Mucosa of descending colon (tissue), 3 donors: ENCODE data around the gene MAP2K6. TPM values are rescaled to one million over a fixed set of nuclear protein-coding genes. Genes with fewer than 3 reads are reported as not detected.

Experiments used
- ATAC-seq: fragments of 200-7000 bp; cut with Tn5 transposase; one replicate; pipeline ENCODE4 v1.9.1; 2020; ENCODE audit warnings: mild to moderate bottlenecking, moderate library complexity
- DNase-seq, 3 donors: peaks; one replicate each; pipeline ENCODE4 v3.0.0-alpha.2; 2020
- H3K36me3 ChIP-seq: fragments of 200-600 bp; one replicate; pipeline ENCODE4 v1.8.0; 2021; ENCODE audit warnings: low read depth, mild to moderate bottlenecking
- H3K4me1 ChIP-seq: fragments of 200-600 bp; one replicate; pipeline ENCODE4 v1.8.0; 2021; ENCODE audit warnings: low read depth, mild to moderate bottlenecking
- H3K4me3 ChIP-seq: fragments of 200-600 bp; one replicate; pipeline ENCODE4 v1.8.0; 2021; ENCODE audit warnings: mild to moderate bottlenecking
- H3K9me3 ChIP-seq: fragments of 200-600 bp; one replicate; pipeline ENCODE4 v1.8.0; 2021; ENCODE audit warnings: mild to moderate bottlenecking
- CTCF ChIP-seq: fragments of 200-600 bp; IDR thresholded peaks from one replicate; pipeline ENCODE4 v1.8.0; 2022; ENCODE audit warnings: antibody characterized with exemption, mild to moderate bottlenecking
- intact Hi-C, 2 donors: fragments of 100-400 bp; cut with DNase I in 1 of 2; cut with micrococcal nuclease in 1 of 2; formaldehyde crosslinking; loops; one replicate each; pipeline versions ENCODE4 v1.11.0 to v1.11.1; 2022; cut with DNase I, micrococcal nuclease
- total RNA-seq, 3 donors: library from RNA; stranded (reverse); fragmentation: NEBNext Ultra II Directional in 2 of 3; extraction: Animal tissue kit (Norgen Biotek cat#: 25700) in 2 of 3; gene quantifications; one replicate each; pipeline versions ENCODE4 v1.2.1 to v1.2.4, GENCODE V29; 2021 to 2023
- donor health status: DM: no; HTN: no; CAD: no; lungs with moderate emphysema.
- donor health status: DM: no; HTN: no; CAD: no.
- donor health status: DM: no; HTN: yes; CAD: no.

Gene MAP2K6
- total RNA-seq, 3 donors from 2014 or later: 62.9 to 146 (median 117) TPM

DNA sequence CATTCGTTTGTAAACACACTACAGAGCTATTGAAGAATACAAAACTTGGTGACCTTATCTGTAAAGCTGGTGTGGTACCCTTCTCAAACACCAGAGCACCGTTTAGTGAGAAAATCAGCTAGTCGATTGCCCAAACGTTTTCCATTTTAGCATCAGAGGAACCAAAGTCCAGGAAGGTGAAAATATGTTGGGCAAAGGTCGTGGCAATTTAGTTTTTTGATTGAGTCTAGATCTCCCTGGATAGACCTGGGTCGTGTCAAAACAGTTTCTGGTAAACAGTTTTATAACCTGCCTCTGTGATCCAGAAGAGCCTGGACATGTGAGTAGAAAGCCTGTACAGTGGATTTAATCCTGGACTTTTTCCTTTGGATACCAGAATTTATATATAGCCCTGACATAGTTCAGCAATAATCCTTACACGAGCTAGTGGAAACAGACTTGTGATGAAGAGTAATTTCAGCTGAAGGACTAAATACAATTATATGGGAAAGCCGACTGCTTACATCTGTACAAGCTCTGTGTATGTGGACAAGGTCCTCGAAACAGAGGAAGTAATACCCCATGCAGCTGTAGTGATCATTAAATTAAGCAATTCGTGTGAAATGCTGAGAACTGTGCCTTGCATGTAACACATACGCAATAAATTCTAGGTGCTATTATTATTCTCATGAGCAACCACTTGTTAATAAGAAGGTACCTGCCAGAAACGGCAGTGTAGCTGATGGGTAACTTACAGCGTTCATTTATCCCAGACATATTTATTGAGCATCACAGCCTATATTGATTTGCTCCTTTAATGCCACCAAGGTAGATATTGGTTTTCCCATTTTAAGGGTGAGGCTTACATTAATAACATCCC is 72.5 kb downstream of the MAP2K6 start:
- H3K4me1 ChIP-seq: peaks cover 16% of the 10 kb centered on the region
- intact Hi-C loops: no loop called here
- no peaks in the 10 kb centered on the region for H3K36me3 ChIP-seq
- DNase-seq: no peak
- peak; percentile 59 for ATAC-seq
- H3K9me3 ChIP-seq: no peaks in the 10 kb centered on the region
- no peak overlapping the region for H3K4me3 ChIP-seq
- no peak for TF ChIP-seq CTCF

- DNase-seq (no peak), ATAC-seq (no peak)
- no peaks in the 10 kb centered on the region for H3K9me3 ChIP-seq
- peaks cover 16% of the 10 kb centered on the region for H3K4me1 ChIP-seq
- no peak overlapping the region for H3K4me3 ChIP-seq
- no peaks in the 10 kb centered on the region for H3K36me3 ChIP-seq
- intact Hi-C loops: no loop called here
- no peak for TF ChIP-seq CTCF
These were observed 74.8 kb downstream of the MAP2K6 start for GRCh38 chr17:69489313-69489712.

DNA sequence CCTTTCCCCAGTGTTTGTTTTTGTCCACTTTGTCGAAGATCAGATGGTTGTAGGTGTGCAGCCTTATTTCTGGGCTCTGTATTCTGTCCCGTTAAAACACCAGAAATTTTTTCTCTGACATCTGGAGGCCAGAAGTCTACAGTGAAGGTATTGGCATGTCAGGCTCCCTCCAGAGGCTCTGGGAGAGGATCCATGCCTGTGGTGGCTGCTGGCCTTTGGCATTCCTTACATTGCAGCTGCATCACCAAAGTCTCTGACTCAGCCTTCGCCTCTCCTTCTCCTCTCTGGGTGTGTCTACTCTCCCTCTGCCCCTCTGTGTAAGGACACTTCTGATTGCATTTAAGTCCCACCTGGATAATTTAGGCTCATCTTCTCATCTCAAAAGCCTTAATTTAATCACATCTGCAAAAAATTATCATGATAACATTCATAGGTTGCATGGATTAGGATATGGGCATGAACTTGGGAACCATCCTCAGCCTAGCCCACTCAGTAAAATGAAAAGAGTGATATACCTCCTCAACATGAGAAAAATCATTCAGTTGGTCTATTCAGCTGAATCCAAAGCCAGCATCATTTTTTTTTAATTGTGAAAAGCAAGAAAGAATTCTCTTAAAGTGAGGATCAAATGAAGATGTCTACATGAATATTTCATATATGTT is 78.0 kb downstream of the MAP2K6 start:
- no peak for TF ChIP-seq CTCF
- intact Hi-C loops: no loop called here
- ATAC-seq (peak; percentile 88), DNase-seq (no peak)
- no peaks in the 10 kb centered on the region for H3K36me3 ChIP-seq
- H3K4me3 ChIP-seq: no peak overlapping the region
- no peaks in the 10 kb centered on the region for H3K9me3 ChIP-seq
- H3K4me1 ChIP-seq: no peaks in the 10 kb centered on the region

DNA sequence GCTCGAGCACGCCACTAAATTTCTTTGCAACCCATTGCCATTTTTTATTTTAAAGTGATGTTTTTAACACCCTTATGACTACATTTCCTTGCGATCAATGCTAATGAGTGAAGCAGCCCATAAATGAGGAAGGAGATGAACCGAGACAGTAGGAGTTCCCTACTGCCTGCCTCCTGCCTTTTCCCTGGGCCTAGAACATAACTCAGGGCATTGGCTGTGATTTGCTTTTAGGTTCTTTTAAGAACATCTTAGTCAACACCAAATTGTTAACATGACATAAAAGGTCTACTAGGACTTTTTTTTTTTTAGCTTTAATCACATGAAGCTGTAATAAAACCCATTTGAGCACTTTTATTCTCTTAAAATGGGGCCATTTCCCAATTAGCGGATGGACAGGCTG is 81.3 kb downstream of the MAP2K6 start:
- H3K4me3 ChIP-seq: no peak overlapping the region
- intact Hi-C loops: no loop called here
- TF ChIP-seq CTCF: no peak

GRCh38 chr17:69497161-69497560 is 82.7 kb downstream of the MAP2K6 start:
- no peak for TF ChIP-seq CTCF
- intact Hi-C loops: no loop called here
- ATAC-seq: no peak
- no peaks in the 10 kb centered on the region for H3K36me3 ChIP-seq
- no peaks in the 10 kb centered on the region for H3K9me3 ChIP-seq
- H3K4me3 ChIP-seq: no peak overlapping the region
- DNase-seq: no peak
- H3K4me1 ChIP-seq: no peaks in the 10 kb centered on the region

More for the DNA sequence above, 81.3 kb downstream of the MAP2K6 start:
- DNase-seq (no peak), ATAC-seq (no peak)
- H3K4me1 ChIP-seq: no peaks in the 10 kb centered on the region
- H3K36me3 ChIP-seq: no peaks in the 10 kb centered on the region
- no peaks in the 10 kb centered on the region for H3K9me3 ChIP-seq
